ENCODE results near the gene SLC17A4.
"Not testable (repeated sequence)": the region's sequence is repeated elsewhere in the genome, so short reads cannot be mapped to it uniquely, and the experiment has no call there.

SLC17A4 gene, protein sequence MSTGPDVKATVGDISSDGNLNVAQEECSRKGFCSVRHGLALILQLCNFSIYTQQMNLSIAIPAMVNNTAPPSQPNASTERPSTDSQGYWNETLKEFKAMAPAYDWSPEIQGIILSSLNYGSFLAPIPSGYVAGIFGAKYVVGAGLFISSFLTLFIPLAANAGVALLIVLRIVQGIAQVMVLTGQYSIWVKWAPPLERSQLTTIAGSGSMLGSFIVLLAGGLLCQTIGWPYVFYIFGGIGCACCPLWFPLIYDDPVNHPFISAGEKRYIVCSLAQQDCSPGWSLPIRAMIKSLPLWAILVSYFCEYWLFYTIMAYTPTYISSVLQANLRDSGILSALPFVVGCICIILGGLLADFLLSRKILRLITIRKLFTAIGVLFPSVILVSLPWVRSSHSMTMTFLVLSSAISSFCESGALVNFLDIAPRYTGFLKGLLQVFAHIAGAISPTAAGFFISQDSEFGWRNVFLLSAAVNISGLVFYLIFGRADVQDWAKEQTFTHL

DNA sequence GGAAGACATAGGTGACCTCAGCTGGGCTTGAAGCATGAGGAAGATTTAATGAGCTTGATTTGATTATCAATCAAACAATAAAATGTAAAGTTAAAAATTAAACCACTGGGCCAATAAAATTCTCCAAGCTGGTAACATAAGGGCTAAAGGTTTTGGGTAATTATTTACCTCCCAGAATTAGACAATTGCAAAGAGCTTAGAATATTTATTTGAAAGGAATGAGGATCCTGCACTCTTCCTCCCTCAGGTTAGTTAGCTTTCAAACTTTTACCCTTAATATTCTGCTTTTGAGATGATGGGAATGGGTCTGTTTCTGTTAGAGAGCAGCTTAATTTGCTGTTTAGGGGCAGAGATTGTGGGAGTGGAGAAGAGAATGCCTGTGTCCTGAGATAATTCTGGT lies at the start of gene SLC17A4:
Gene SLC17A4 (plus strand): TSS at position 208 of the 400 bp plus-strand sequence. CDS start 7,221 bp downstream, outside the sequence.
- FAIRE-seq: no peak

DNA sequence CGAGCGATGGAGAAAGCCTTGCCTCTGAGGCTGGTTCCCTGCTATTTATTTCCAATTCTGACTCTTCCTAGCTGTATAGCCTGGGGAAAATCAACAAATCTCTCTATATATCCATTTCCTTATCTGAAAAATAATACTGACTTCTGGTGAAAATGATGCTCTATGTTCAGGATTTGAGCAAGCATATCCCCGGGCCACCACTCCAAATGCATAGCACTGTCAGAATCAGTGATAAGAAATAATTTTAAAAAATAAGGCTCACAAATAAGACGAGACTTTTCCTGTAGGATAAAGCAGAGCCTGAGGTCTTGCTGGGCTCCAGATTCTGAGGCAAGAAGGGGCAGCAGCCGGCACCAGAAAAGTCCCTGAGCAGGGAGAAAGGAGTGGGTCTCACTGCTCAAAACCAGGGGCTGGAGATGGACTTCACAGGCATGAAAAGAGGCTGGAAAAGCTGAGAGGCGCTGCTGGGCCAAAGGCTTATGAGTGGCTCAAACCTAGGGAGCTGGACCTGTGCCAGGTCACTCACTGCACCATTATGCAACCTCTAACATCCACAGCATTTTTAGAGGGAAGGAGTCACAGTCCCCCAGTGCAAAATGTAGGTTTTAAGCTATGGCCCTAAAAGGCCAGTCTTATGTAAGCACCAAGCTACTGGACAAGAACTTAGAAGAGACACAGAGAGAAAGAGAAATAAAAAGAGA lies 48.1 kb upstream of the SLC17A4 start:
- no peak for FAIRE-seq

DNA sequence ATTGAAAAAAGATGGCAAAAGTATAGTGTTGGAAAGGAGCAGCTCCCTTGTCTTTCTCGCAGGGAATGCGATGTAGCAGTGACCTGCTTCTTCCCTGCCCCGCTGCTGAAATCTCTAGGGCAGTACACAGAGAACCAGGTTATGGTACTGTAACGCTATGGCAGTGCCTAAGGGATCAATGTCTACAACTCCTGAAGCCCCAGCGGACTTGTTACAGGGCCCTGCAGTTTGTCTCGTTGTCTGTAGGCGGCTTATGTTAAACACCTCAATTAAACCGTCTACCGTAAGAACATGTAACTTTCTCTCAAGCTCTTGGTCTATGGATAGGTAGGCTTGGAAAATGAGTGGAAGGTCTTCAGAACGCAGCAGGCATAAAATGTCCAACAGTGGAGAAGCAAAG lies 44.8 kb upstream of the SLC17A4 start:
- FAIRE-seq: no peak

GRCh38 chr6:25710287-25710686 lies 44.3 kb upstream of the SLC17A4 start:
- FAIRE-seq: no peak

DNA sequence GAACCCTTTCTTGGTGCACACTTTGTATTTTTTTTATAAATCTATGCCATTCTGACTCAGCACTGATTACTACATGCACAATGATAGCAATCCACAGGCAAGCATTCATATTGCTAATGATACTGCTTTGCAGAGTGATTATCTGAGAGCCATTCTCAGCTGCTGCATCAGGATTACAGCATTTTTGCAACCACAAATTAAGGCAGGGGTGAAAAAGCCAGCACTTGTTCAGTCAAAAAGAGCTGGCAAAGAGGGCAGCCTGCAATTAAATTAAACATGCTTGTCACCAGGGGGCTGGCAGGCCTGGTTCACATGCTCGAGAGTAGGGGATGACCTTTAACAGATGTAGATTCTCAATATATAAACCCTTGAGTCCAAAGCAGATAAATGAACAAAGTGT lies 40.7 kb upstream of the SLC17A4 start:
- FAIRE-seq: no peak

GRCh38 chr6:25714765-25715164 lies 39.8 kb upstream of the SLC17A4 start:
- FAIRE-seq: no peak

DNA sequence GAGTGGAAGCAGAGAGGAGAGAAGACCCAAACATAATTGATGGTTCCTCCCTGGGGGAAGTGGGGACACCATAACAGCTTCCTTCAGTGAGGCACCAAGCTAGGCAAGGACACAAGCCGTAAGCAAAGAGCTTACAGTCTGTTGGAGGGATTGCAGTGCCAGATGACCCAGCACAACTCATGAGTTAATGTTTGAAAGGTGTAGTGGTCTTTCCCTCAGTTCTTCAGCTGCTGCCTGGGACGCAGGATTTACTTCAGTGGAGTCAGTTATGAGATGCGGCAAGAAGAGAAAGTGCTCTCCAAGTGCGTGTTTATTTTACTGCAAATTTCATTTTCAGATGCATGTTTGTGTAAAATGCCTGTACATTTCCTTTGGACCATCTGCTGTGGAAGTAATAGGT lies 38.7 kb upstream of the SLC17A4 start:
- FAIRE-seq: no peak

DNA sequence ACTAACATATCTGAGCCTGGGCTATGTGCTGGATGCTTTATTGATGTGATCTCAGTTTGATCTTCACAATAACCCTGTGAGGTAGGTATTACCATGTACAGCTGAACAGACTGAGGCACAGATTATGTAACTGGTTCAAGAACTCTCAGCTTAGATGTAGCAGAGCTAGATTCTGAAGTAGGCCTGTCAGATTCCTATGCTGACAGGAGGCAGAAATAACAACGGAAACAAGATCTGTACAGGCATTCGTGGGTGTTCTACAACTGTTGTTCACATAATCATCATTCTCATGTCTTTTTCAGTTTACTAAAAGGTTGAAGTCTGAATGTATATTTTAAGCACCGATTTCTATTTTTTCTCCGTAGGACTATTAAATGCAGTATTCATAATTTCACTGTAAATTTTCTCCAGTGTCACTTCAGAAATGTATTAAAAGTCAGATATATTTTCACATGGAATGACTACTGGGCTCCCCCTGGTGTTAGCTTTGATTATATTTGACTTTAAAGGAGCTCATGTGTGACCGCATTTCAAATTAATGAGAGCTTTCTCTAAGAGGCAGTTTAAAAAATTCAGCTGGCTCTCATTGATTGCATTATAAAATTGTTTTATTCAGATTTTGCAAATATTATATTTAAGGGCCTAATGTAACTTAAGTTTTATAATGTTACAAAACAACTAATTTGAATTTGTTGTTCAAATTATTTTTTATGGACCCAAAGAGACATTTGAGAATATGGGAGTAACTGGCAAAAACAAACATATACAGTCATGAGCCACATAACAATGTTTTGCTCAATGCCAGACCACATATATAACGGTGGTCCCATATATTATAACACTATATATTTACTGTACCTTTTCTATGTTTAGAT lies 36.4 kb upstream of the SLC17A4 start:
- FAIRE-seq: peak; percentile 75

- FAIRE-seq: no peak
Observed at GRCh38 chr6:25726122-25726911, 28.2 kb upstream of the SLC17A4 start.

DNA sequence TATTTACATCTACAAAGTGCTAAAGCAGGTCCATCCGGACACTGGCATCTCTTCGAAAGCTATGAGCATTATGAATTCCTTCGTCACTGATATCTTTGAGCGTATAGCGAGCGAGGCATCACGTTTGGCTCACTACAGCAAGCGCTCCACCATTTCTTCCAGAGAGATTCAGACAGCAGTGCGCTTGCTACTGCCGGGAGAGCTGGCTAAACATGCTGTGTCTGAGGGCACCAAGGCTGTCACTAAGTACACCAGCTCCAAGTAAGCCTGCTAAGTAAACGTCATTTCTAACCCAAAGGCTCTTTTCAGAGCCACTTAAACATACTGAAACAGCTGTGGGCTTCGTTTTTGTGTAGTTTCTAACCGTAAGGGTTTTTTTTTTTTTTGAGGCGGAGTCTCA lies 27.5 kb upstream of the SLC17A4 start:
- FAIRE-seq: no peak

GRCh38 chr6:25730907-25731306 lies 23.6 kb upstream of the SLC17A4 start:
- FAIRE-seq: no peak

DNA sequence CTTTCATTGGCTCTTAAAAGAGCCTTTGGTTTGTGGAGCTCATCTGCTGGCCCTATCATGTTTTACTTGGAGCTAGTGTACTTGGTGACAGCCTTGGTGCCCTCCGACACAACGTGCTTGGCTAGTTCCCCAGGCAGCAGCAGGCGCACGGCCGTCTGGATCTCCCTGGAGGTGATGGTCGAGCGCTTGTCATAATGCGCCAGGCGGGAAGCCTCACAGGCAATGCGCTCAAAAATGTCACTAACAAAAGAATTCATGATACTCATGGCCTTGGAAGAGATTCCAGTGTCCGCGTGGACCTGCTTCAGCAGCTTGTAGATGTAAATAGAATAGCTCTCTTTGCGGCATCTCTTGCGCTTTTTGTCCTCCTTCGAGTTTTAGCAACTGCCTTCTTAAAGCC lies 22.8 kb upstream of the SLC17A4 start:
- no peak for FAIRE-seq

GRCh38 chr6:25732468-25733198 lies 21.9 kb upstream of the SLC17A4 start:
- FAIRE-seq: no peak

DNA sequence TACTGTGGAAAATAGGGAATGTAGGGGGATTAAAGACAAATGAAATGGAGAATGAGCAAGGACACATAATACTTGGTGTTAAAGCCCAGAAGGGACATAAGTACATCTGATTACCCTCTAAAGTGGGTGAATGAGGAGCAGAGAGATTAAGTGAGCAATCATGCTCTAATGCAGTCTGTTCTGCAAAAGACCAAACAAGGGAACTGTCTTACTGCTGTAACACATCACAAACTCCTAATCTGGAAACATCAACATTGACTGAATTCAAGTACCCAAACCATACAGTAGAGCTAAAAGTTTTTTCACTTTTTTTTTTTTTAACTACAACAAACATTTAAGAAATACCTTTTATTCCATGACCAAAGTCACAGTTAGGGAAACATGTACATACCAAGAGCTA lies 19.3 kb upstream of the SLC17A4 start:
- no peak for FAIRE-seq

DNA sequence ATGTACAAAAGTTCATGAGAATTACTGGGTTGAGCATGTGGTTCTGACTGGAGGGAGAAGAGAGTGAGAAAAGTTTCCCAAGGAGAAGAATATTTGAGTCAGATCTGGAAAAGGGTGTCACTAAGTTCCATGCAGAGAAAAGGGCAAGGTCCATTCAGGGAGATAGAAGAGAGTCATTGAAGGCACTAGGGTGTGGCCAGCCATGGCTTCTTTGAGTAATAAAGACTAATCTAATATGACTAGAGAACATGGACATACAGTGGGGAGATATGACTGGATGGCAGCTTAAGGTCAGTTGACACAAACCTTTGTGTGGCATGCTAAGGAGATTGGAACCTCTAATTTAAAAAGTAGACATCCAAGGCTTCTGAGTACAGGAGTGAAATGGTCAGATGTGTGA lies 10.7 kb upstream of the SLC17A4 start:
- no peak for FAIRE-seq

DNA sequence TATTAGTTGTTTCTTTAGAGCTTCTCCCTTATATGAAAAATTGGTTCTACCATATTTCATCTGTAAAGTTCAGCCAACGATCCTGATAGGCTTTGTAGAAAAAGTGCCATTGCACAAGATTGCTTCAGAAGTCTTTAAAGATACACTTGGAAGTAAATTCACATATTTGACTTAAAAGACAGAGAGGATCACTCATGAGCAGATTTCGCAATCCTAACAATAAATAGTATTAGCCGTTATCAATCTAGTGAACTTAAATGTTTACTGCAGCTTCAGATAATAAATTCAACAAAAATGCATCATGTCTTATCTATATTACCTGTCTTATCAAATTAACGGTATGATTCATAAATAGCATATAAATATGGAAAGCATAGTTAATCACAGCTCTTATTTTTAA lies 8.7 kb upstream of the SLC17A4 start:
- no peak for FAIRE-seq

- no peak for FAIRE-seq
Observed at GRCh38 chr6:25746968-25747367, 7.6 kb upstream of the SLC17A4 start.

DNA sequence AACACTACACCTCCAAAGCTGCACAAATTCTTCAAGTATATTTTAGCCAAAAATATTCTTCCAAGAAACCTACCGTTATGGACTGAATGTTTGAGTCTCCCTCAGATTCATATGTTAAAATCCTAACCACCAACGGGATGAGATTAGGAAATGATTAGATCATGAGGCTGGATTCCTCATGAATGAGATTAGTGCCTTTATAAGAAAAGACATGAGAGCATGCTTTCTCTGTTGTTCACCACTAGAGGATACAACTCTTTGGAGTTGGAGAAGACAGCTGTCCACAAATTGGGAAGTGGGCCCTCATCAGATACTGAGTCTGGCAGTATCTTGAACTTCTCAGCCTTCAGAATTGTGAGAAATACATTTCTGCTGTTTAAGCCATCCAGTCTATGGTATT lies 7.1 kb upstream of the SLC17A4 start:
- FAIRE-seq: no peak

DNA sequence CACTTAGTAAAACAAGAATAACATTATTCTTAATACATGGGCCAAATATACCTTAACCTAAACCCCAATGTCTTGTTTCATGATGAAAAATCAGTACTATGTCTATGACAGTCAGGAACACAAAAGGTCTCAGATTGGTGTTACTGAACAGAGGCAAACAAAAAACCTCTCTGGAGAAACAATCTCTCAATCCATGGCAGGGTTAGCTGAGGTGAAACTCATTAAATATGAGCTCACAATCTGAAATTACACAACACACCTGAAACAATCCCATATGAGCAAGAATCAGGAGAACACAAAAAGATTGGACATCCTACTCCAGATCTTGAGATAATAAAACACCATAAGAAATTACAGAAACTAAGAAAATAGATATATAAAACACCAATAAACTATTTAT lies 6.5 kb upstream of the SLC17A4 start:
- no peak for FAIRE-seq

DNA sequence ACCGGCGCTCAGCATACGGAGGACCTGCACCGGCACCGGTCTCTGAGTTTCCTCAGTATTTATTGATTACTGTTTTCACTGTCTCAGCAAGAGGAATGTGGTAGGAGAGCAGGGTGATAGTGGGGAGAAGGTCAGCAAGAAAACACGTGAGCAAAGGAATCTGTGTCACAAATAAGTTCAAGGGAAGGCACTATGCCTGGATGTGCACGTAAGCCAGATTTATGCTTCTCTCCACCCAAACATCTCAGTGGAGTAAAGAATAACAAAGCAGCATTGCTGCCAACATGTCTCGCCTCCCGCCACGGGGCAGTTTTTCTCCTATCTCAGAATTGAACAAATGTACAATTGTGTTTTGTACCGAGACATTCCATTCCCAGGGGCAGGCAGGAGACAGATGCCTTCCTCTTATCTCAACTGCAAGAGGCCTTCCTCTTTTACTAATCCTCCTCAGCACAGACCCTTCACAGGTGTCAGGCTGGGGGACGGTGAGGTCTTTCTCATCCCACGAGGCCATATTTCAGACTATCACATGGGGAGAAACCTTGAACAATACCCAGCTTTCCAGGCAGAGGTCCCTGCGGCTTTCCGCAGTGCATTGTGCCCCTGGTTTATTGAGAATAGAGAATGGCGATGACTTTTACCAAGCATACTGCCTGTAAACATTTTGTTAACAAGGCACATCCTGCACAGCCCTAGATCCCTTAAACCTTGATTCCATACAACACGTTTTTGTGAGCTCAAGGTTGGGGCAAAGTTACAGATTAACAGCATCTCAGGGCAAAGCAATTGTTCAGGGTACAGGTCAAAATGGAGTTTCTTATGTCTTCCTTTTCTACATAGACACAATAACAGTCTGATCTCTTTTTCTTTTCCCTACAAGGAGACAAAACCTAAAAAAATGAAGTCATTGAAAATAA lies 5.7 kb upstream of the SLC17A4 start:
- FAIRE-seq: not testable (repeated sequence)

DNA sequence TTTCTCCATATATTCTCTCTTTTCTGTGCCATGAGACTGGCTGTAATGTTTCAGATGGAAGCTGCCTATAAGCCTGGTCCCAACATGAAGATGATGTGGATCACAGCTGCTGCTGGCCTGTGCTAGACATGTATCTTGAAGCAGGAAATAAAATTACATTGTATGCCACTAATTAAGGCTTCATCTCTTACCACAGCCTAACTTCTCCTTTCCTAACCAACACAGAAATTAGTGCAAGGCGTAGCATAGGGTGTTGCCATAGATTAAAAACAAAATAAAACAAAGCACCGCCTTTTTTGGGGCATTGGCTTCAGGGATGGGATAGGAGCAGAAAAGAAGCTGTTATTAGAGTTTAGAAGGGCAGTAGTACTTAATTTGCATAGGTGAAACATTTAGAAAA lies 4.7 kb upstream of the SLC17A4 start:
- no peak for FAIRE-seq

Data from A204.1 (cell line).